GM18526 (cell line): ENCODE data around the gene CDC14A.

ENCODE experiments used
- POLR2A ChIP-seq: IDR thresholded peaks from 3 replicates; pipeline ENCODE4 v1.6.1; 2011; ENCODE audit not compliant: insufficient read length; ENCODE audit errors: extremely low read depth

Gene CDC14A

DNA sequence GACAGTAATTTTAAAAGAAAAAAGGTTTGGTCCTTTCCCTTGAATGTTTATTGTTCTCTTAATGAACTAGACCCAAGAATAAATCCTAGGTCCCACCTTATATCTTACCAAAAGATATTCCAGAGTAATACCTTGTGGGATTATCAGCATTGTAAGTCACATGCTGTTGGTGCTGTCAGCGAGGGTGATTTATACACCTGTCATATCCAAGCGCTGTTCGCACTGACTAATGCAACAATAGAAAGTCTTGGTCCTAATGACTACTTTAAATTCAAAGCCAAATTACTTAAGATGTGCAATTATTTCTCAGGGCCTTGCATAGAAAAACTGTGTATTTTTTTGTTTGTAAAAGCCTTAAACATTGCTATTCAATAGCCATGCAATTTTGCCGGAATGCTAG, 192.5 kb downstream of the CDC14A start:
- no peak for TF ChIP-seq POLR2A

DNA sequence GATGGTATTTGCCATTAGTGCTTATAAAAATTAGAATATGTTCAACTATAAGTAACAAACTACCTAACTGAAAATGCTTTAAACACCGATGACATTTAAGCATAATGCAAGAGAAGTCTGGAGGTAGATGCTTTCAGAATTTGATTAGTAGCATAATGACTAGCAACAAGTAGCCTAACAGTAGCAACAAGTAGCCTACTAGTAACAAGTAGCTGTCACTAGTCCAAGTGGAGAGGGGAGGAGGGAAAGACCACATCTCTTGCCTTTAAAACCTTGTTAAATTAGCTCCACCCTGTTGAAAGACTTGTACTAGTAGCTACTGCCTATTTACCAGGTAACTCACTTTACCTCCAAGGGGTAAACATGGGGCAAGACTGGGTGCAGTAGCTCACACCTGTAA, 193.5 kb downstream of the CDC14A start:
- no peak for TF ChIP-seq POLR2A

DNA sequence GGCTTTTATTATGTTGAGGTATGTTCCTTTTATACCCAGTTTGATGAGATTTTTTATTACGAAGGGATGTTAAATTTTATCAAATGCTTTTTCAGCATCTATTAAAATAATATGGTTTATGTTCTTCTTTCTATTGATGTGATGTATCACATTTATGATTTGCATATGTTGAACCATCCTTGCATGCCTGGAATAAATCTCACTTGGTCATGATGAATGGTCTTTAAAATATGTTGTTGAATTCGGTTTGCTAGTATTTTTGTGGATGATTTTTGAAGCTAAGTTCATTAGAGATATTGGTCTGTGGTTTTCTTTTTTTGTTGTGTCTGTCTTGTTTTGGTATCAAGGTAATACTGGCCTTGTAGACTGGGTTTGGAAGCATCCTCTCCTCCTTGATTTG, 199.7 kb downstream of the CDC14A start:
- TF ChIP-seq POLR2A: no peak

DNA sequence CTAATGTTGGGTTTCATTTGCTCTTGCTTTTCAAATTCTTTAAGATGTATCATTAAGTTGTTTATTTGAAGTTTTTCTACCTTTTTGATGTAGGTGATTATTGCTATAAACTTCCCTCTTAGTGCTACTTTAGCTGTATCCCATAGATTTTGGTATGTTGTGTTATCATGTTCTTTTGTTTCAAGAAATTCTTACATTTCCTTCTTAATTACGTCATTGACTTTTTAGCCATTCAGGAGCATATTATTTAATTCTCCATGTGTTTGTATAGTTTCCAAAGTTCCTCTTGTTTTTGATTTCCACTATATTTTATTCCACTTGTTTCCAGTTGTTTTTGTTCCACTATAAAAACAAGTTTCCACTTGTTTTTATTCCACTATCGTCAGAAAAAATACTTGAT, 200.6 kb downstream of the CDC14A start:
- no peak for TF ChIP-seq POLR2A

DNA sequence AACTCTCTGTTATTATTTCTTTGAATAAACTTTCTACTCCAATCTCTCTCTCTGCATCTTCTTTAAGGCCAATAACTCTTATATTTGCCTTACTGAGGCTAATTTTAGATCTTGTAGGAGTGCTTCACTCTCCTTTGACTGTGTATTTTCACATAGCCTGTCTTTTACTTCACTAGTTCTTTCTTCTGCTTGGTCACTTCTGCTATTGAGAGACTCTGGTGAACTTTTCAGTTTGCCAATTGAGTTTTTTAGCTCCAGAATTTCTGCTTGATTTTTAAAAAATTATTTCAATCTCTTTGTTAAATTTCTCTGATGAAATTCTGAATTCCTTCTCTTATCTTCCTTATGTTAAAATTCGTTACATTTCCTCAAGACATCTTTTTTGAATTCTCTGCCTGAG, 203.9 kb downstream of the CDC14A start:
- no peak for TF ChIP-seq POLR2A

DNA sequence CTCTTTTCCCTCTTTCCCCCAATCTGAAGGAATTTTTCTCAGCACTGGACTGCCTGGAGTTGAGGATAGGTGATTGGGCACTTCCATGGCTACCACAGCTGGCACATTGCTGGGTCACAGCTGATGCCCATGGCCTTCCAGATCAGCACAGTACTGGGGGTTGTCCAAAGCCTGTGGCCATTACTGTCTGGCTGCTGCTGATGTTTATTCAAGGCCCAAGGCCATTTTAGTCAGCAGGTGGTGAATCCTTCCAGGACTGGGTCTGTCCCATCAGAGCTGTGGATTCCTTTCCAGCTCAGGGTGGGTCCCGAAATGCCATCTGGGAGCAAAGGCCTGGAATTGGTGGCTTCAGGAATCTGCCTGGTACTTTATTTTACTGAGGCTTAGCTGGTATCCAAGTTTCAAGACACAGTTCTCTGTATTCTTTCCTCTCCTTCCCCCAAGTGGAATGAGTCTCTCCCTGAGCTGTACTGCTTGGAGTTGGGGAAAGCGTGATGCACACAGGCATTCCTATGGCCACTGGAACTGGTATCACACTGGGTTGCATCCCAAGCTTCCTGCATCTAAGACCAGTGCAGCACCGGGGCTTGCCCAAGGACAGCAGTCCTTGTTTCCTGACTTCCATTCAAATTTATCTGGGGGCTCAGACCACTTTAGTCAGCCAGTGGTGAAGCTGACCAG, 204.8 kb downstream of the CDC14A start:
- no peak for TF ChIP-seq POLR2A

DNA sequence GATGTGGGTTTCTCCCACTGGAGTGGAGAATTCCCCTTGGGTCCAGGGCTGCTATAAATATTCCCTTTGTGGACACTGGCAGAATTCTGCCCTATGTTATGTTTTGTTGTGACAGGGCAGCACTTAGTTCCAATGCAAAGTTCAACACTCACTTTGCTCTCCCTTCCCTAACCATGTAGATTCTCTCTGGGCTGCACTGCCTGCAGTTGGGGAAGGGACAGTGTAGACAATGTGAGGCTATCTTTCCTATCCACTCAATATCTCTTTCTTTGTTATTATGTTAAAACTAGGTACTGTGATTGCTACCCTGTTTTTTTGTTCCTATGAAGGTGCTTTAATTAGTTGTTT, 205.3 kb downstream of the CDC14A start:
- no peak for TF ChIP-seq POLR2A

DNA sequence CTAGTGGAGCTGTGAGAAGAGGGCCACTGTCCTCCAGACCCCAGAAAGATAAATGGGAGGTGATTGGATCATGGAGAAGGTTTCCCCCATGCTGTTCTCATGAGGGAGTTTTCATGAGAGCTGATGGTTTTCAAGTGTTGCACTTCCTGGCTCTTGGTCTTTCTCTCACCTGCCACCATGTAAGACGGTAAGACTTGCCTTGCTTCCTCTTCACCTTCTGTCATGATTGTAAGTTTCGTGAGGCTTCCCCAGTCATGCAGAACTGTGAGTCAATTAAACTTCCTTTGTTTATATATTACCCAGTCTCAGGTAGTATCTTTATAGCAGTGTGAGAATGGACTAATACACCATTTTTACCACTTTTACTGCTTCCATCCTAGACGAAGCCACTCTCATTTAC, 213.2 kb downstream of the CDC14A start:
- TF ChIP-seq POLR2A: no peak

DNA sequence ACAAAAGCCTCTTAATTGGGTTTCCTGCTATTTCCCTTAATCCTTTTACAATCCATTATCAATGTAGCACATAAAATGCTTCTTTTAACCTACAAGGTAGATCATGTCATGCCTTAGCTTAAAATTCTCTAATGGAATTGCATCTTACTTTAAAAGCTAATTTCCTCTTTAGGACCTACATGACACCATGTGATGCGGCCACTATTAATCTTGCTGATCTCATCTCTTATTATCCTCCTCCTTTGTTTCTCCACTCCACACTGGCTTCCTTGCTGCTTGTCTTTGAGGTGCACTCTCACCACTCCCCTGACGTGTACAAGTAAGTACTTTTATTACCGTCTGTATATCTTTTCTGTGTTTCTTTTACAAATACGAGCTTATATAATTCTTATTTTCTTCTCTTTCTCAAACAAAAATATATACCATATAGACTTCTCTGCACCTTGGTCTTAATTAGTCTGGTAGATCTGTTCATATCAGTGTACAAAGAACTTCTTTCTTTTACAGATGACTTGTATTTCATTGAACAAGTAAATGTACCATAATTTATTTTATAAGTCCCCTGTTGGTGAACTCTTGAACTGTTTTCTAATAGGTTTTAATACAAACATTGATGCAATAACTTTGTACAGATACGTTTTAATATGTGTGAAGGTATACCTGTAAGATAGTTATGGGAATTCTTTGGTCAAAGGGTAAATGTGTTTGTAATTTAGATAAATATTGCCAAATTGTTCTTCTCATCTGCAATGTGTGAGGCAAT, 213.8 kb downstream of the CDC14A start:
- no peak for TF ChIP-seq POLR2A

DNA sequence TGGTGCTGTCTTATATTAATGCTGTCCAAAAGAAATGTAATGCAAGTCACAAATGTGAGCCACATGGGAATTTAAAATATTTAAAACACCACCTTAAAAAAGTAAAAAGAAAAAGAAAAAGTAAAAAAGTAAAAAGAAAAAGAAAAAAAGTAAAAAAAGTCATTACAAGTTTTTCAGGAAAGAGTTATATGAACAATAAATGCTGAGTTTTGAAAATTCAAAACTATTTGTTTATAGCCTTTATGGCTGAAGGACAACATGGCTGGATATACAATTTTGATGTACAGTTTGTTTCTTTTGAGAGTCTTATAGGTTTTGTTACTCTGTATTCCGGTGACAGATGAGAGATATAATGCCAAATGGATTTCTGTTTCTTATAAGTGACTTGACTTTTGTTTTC, 214.8 kb downstream of the CDC14A start:
- TF ChIP-seq POLR2A: no peak
